Activated CD4-positive, CD25-positive, alpha-beta regulatory T cell (primary cell): ENCODE results near the gene LRCOL1.

Experiments
- DNase-seq, 4 experiments: peaks; one replicate each; lab custom pipeline; 2025; lab: John Stamatoyannopoulos, UW

Gene LRCOL1

DNA sequence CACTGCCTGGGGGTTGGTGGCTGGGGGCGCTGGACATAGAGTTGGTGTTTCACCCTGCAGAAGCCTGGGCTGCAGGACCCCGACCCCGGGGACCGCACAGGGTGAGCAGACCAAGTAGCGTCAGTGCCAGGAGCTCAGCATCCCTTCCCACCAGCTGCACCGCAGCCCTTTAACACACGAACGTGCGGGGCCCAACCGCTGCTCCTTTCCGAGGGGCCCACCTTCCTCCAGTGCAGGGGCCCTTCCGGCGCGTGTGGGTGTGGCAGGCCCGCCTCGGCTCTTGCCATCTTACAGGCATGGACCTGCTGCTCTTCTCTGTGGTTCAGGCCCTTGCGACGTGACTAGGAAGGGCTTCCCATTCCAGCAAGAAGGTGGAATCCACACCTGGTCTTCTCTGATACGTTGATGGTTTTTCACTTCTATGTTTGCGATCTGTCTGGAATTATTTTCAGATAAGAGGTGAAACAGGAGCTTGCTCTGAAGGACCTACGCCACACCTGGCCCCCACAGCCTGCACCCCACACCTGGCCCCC, 47.8 kb downstream of the LRCOL1 start:
- no peak for DNase-seq

DNA sequence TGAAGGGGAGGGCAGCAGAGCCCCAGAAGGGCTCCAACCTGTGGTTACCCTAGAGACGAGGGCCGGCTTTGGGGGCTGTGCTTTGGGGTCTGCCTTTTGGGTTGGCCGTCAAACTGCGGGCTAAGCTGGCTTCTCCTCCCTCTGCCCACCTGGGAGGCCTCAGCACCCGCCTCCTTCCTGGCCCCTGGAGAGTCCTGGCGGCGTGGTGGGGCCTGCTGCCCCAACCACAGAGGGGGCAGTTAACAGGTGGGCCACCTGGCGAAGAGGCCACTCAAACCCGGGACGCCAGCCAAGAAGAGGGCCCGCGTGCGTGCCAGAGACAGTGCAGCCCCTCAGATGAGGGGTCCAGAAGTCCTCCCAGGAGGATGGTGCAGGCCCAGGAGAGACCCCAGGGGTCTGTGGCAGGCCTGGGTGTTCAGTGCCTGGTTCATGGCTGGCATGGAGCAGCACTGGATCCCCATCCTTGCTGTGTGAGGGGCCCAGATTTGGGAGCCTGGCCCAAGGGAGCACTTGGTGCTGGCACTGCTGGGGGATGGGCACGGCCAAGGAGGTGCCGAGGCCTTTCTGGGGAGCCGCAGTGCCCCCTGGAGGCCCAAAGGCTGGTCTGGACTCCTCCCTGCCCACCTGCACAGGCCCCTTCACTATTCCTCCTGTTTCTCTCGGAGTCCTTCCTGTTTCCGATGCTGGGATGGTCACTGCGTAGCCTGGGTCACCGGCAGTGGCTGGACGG, 48.8 kb downstream of the LRCOL1 start:
- no peak for DNase-seq

DNA sequence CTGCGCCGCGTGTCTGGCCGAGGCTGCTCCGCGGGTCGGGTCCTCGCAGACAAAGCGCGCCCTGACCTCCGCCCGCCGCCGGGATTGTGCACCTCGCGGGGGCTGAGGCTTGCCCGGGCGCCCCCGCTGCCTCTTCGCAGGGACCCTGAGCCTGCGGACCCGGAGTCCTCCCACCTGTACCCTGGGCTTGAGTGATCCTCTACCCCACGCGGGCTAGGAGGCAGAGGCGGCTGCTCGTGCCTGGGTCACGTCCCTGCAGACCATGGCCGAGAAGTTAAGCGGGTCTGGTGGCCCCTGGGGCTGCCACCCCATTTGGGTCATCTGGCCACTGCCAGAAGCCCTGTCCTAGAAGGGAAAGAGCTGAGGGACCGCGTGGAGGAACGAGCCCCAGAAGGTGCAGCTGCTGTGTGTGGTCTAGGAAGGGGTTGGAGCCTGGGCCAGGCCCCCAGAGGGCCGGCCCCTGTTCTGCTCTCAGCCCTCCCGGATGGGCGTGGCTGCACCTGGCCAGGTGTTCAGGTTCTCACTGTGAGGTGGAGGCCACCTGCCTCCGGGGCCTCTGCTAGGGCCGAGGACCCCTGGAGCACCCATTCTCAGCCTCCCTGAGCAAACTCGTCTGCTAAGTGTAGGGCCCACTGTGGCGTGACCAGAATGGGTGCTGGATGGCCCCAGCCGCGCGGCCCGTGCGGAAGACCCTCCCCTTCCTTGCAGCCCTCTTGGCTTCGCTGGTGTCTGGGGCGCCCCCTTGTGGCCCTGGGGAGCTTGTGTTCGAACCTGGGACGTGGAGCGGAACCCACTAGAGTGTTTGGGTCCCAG, 49.6 kb downstream of the LRCOL1 start:
- peak; percentile 52 to 70 (median 59) for DNase-seq

DNA sequence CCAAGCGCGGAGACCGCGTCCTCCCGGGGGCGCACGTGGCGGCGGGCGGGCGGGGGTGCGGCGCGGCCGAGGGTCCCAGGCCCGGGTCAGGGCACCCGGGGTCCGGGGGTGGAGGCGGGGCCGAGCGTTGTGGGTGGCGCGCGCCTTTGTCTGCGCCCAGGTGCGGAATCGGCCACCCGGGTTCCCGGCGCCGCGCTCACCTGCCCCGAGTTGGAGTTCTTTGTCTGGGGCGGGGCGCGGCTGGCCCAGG, 50.1 kb downstream of the LRCOL1 start:
- no peak for DNase-seq

DNA sequence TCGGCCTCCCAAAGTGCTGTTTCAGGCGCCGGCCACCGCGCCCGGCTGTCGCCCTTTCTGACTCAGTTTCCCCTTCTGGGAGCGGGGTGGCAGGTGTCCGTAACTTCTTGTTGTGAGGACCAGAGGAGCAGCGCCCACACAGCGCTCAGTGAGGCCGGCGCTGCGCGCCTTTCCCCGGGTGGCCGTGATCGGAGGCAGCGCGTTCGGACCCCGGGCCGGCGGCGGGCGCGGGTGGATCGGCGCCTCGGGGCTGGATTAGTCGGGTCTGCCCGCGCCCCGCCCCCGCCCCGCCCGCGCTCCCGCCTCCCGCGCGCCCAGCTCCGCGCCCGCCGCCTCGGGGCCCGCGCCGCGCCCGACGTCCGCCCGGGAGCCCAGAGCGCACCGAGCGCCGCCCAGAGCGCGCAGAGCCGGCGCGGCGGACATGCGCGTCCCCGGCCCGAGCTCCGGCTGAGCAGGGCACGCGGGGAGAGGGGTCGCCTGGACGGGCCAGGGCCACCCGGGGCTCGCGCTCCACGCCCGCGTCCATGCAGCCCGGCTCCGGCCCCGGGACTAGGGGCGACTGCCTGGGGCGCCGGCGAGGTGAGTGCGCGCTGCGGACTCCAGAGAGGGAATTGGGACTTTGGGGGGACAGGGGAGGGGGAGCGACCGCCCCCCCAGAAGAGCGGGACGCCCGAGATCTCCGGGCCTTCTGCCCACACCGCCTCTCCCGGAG, 50.6 kb downstream of the LRCOL1 start:
- no peak for DNase-seq

DNA sequence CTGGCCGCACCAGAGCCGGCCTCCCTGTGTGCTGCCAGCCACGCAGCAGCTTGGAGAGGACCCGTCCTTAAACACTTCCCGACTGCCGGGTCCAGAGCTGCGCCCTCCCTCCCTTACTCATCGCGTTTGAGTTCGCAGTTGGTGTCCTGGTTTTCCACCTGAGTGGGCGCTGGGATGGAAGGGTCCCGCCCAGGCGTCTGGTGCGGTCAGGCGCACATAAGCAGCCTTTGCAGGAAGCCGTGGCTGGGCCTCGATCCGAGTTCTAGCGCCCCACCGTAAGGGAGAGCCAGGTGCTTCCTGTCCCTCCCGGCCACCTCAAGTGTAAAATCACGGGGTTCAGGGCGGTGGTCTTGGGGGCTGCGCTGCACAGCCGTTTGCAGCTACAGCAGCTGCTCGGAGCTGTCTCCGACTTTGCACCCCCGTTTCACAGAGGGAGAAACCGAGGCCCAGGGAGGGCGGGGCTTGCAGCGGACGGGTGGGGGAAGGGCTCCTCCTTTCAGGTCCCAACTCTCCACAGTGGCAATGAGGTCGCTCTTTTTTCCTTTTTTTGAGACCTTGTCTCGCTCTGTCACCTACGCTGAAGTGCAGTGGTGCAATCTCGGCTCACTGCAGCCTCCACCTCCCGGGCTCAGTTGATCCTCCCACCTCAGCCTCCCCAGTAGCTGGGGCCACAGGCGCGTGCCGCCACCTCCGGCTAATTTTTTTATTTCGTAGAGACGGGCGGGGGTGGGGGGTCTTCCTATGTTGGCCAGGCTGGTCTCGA, 51.3 kb downstream of the LRCOL1 start:
- DNase-seq = no peak

DNA sequence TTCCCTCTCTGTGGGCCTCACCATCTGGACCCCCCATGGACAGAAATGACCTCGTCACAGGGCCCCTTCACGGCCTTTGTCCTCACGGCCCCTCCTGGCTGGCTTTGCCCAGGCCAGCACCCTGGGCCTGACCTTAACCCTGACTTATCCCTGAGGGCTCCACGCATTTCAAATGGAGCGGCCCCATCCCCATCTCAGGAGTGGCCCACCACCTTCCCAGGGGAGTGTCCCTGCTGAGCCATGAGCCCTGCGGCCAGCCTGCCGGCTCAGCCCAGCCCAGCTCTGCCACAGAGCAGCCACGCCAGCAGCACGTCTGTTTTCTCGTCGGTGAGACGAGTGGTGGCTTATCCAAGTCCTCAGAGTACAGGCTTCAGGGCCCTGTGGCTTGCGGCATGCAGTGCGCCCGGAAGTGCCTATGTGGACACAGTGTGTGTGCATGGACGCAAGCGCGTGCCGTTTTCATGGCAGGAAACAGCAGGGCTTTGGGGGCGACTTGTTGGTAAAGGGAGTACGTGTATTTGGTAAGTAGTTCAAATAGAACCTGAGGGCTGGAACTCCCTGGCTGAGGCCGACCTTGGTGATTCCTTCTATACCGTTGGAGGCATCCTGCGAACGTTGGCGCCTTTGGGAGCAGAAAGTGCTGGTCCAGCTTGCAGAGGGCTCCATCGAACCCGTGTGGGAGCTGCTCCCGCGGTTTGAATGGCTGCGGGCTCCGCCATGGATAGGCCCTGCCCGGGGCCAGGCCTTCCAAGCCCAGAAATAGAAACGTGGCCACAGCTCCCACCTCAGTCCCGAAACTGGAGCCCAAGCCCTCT, 52.1 kb downstream of the LRCOL1 start:
- DNase-seq = no peak

DNA sequence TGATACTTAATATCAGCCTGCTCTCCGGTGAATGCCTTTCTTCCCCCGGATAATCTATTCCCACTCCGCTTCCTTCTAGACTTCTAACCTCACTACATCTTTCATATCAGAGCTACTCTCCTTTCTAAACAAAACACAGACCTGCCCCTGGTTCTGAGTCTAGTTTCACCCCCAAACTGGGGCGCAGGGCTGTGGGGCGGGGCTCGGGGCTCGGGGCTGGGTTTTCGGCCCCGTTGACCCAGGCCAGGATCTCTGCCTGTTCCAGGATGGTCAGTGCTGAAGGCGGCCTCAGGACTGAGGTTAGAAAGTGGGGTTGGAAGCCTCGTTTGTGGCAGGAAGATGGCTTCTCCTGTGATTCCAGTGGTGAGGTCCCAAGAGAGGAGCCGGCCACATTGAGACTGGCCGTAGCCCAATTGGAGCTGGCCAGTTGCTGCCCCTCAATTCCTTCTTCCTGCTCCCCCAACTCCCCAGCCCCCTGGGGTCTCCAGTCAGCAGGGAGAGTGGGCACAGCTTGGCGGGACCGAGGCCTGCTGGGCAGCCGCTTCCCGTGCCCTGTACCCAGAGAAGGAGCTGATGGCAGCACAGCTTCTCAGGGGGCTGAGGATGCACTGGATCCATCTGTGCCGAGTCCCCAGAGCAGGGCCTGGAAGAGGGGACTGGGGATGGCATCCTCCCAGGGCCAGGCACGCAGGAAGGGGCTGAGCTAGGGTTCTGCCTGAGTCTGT, 52.9 kb downstream of the LRCOL1 start:
- no peak for DNase-seq

DNA sequence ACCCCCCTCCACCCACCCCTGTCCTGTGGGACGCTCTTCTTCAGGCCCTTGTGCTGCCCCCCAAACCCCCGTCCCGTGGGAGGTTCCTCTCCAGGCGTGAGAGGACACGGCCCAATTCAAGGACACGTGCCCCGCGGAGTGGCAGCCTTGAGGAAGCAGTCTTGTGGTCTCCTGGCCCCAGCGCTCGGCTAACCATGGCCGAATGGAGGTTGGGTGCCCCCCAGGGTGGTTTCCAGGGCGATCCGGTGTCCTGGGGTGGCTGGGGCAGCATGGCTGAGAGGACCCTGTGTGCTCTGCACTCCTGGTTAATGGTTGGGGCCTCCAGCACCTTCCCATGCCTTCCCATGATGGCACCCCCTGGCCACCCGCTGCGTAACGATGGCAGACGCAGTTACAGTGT, 53.6 kb downstream of the LRCOL1 start:
- no peak for DNase-seq

DNA sequence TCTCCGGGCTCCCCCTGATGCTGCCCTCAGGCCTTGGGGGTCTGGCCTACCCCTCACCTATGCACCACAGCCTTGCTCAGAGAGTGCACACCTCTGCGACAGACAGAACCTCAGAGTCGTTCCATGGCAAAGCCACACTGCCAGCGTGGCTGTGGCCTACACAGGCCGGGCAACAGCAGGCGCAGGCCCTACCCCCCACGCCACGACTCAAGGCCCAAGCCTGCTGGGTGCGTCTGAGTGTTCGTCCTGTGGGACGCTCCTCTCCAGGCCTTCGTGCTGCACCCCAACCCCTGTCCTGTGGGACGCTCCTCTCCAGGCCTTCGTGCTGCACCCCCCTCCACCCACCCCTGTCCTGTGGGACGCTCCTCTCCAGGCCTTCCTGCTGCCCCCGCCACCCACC, 54.2 kb downstream of the LRCOL1 start:
- DNase-seq = no peak

DNA sequence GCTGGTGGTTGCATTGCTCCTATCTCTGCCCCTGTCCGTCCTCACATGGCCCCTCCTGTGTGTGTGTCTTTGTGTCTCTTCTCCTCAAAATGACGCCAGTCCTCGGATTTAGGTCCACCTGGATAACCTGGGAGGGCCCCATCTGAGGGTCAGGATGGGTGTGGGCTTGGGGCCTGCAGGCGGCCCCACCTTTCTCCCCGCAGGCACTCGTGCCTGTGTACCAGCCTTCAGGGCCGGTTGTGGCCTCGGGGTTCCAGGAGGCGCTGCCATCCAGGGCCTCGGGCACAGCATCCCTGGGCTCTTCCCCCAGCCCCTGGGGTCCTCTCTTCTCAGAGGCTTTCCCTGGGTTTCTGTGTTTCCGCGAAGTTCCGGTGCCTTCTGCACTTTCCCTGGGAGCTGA, 54.7 kb downstream of the LRCOL1 start:
- no peak for DNase-seq

DNA sequence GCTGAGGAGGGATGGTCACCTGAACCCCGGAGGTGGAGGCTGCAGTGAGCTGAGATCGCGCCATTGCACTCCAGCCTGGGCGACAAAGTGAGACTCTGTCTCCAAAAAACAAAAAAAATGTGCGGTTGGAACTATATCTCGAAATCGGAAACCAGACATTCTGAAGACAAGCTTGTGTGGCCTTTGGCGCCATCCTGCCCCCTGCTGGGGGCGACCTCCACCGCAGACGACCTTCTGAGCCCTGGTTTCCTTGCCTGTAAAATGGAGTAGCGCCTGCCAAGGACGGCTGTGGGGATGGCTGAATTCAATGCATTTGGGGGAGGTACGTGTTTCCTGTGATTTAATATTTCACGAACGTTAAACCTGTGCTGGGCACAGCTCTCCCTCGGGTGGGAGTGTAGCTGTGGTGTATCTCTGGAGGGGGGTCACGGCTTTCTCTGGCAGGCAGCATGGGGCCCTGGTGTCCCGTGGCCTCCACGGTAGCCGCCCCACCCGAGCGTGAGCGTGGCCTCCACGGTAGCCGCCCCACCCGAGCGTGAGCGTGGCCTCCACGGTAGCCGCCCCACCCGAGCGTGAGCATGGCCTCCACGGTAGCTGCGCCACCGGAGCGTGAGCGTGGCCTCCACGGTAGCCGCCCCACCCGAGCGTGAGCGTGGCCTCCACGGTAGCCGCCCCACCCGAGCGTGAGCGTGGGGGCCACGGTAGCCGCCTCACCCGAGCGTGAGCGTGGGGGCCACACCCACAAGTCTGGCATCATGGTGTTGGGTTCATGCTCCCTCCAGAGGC, 55.3 kb downstream of the LRCOL1 start:
- no peak for DNase-seq
